AG20443 (cell line): ENCODE results near the gene COL1A1.

Source experiments
- DNase-seq: peaks from one replicate; pipeline ENCODE4 v3.0.0; 2012; ENCODE audit warnings: low spot score, mixed read lengths

COL1A1 gene

DNA sequence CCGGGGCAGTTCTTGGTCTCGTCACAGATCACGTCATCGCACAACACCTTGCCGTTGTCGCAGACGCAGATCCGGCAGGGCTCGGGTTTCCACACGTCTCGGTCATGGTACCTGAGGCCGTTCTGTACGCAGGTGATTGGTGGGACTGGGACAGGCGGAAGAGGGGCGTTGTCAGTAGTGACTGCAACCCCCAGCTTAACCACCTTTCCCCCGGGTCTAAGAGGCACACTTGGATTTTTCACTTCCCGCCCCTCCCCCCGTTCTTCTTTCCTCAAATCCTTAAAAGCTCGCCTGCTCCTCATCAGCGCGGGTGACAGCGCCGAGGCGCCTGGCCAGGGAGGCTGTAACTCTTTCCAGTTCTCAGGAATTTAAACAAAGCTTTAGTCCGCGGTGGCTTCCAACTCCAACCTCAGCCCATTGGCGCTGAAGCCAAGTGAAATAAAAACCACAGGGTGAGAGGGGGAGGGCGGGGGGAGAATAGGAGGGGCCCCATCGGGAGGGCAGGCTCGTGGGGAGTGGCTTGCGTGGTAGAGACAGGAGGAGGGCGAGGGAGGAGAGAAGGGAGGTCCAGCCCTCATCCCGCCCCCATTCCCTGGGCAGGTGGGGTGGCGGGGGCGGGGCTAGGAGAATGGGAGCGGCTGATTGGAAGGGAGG is 1.5 kb downstream of the COL1A1 start:
- peak; percentile 88 for DNase-seq

DNA sequence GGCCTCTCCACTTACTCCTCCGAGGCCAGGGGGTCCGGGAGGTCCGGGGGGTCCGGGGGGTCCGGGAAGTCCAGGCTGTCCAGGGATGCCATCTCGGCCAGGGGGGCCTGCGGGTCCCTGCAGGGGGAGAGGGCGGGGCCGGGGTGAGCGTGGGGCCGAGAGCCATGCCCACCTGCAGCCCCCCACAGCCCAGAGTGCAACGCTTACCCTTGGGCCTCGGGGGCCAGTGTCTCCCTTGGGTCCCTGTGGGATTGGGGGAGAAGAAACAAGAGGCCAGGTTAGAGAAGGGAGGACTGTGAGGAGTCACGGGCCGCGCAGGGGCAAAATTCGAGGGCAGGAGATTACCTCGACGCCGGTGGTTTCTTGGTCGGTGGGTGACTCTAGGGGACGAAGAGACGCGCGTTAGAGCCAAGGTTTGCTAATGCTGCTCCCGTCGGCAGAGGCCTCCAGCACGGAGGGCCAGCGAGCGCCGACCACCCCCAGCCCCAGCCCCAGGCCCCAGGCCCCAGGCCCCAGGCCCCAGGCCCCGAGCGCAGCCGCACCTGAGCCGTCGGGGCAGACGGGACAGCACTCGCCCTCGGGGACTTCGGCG is 2.1 kb downstream of the COL1A1 start:
- no peak for DNase-seq

DNA sequence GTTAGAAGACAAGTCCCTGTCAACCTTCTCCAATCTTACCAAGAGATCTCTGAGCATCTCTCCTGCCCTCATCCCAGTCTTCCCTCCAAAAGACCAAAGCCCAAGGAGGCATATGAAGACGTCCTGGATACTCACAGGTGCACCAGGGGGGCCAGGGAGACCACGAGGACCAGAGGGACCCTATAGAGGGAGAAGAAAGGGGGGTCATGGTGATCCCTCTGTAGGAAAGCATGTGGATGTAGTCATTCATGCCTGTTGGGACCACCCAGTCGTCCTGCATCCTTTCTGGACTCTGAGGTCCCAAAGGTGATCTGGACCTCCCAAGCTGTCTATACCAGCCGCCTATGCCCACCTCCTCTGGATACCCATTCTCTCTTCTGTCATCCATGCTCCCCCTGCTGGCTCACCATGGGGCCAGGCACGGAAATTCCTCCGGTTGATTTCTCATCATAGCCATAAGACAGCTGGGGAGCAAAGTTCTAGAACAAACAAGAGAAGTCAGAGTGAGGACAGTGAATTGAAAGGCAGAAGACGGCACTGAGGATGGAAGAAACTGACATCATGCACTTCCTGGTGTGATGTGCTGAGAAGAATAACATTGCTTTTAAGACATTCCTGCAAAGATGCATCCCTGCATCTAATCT is 3.3 kb downstream of the COL1A1 start:
- no peak for DNase-seq

GRCh38 chr17:50196826-50197225 is 4.6 kb downstream of the COL1A1 start:
- no peak for DNase-seq

DNA sequence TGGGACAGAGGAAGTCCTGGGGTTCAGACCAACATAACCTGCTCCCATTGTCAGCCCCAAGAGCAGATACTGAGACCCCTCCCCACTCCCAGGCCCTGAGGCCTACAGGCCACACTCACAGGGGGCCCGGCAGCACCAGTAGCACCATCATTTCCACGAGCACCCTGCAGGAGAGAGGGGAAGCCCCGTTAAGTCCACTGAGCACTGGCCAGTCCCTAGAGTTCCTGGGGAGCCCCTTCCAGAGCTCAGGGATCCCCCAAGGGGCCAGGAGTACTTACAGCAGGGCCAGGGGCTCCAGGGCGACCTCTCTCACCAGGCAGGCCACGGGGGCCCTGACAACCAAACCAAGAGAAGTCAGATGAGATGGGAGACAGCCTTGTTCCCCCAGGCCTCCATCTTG is 5.4 kb downstream of the COL1A1 start:
- DNase-seq = no peak

- no peak for DNase-seq
These were observed 6.2 kb downstream of the COL1A1 start for GRCh38 chr17:50194934-50195865.

- DNase-seq = no peak
These were observed 7.1 kb downstream of the COL1A1 start for GRCh38 chr17:50194140-50194933.

DNA sequence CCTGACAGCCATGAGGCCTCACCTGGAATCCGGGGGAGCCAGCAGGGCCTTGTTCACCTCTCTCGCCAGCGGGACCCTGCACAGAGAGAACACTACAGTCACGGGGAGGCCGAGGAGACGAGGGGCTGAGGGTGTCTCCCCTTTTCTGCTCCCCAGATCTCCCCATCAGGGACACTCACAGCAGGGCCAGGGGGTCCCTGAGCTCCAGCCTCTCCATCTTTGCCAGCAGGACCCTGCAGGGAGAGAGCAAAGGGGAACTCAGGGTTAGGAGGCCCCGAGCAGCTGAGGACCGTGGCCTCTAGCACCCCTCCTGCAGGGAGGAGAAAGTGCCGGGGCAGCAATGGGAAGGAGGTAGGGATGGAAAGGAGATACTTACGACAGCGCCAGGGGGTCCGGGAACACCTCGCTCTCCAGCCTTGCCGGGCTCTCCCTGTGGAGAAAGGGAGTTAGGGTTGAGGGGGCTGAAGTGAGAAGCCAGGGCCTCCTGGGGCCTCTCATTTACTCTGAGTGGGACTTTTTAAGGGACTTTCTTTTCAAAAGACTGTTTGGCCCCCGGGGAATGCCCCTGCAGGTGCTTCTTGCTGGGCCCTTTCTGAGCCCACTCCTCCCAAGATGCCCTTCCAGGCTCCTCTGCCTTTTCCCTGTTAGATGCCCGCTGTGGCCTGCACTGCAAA is 8.7 kb downstream of the COL1A1 start:
- no peak for DNase-seq

DNA sequence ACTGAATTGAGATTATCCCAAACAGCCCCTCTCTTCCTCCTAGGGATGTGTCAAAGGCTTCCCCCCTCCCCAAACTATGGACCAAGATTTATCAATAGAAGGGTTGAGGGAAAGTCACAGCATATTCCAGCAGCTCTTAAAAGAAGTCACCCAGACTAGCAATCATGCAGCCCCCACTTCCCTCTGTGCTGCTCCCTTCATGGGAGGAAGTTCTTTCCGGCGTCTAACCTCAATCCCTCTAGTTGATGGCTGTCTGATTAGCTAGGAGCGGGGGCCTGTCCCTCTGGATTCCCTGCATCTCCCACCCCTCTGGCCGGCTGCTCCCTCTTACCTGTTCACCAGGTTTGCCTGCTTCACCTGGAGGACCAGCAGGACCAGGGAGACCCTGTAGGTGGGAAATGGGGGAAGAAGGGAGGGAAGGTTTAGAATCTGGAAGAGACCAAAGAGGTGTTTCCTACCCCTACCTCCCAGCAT is 9.2 kb downstream of the COL1A1 start:
- DNase-seq = no peak

DNA sequence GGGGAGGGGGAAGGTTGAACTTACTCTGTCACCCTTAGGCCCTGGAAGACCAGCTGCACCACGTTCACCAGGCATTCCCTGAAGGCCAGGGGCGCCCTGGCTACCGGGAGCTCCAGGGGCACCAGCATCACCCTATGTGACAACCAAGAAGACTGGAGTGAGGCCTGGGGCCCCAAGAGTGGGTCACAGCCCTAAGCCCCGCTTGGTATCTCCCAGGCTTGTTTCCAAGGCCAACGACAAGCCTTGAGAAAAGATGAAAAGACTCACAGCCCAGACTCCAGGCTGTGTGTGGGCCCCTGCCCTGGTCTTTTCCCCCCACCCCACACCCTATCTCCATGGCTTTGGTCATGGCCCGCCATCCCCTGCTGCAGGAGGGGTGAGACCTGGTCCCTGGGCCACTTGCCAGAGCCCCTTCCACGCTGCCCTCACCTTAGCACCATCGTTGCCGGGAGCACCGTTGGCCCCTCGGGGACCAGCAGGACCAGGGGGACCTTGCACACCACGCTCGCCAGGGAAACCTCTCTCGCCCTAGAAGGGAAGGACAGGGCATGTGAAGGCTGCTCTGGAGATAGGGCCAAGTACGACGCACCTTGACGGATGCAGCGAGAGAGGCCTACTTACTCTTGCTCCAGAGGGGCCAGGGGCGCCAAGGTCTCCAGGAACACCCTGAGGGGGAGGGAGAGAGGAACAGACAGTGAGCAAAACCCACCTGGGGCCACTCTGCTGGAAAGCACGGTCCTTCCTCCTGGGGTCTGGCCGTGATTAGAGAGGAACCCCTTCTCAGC is 9.9 kb downstream of the COL1A1 start:
- no peak for DNase-seq

GRCh38 chr17:50190603-50191358 is 10.7 kb downstream of the COL1A1 start:
- DNase-seq = no peak

DNA sequence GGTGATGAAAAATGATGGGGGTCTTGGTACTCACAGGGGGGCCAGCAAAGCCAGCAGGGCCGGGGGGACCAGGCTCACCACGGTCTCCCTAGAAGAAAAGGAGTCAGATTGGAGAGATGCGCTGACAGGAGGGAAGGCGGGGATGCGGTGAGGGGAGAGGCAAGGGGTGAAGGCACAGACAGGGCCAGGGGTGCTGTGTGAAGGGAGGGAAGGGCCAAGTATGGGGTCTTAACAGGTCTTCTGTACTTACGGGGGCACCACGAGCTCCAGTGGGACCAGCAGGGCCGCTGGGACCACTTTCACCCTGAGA is 11.2 kb downstream of the COL1A1 start:
- no peak for DNase-seq

GRCh38 chr17:50189550-50190292 is 11.7 kb downstream of the COL1A1 start:
- no peak for DNase-seq

DNA sequence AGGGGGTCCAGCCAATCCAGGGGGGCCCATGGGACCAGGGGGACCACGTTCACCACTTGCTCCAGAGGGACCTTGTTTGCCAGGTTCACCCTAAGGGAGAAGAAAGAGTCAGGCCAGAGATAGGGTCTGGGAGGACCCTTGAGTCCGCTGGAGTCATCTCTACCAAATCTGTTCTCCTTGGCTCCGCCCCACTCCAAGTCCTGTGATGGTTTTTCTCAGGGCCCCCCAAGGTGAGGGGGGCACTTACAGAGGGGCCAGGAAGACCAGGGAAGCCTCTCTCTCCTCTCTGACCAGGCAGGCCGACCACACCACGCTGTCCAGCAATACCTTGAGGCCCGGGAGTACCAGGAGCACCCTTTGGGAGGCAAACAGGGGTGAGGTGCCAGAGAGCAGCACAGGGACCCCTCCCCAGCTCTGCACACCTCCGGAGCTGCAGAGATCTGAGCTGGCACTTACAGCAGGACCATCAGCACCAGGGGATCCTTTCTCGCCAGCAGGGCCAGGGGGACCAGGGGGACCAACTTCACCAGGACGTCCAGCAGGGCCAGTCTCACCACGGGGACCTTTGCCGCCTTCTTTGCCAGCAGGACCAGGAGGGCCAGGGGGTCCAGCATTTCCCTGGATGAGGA is 12.4 kb downstream of the COL1A1 start:
- DNase-seq = no peak

DNA sequence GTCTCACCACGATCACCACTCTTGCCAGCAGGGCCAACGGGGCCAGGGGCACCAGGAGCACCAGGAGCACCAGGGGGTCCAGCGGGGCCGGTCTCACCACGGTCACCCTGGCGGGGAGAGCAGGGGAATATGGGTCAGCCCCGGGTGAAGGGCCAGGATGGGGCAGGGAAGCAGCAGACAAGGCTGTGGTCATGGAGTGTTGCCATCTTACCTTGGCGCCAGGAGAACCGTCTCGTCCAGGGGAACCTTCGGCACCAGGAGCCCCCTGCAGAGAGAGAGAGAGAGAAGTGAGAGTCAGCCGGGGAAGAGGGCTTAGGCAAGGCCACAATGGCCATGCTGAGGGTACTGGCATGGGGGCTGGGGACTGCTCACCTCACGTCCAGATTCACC is 12.9 kb downstream of the COL1A1 start:
- no peak for DNase-seq

GRCh38 chr17:50187751-50188530 is 13.5 kb downstream of the COL1A1 start:
- DNase-seq = no peak

- DNase-seq = no peak
These were observed 14.1 kb downstream of the COL1A1 start for GRCh38 chr17:50187394-50187725.
